ENCODE data around the gene INSIG1. TPM values are rescaled to one million over a fixed set of nuclear protein-coding genes. Genes with fewer than 3 reads are reported as not detected.

INSIG1 gene
- total and polyA plus RNA-seq, 2 donors (not counting 3 experiments of a cell fraction or from before 2014, with no cell fraction given) = 79.3 to 102 TPM

DNA sequence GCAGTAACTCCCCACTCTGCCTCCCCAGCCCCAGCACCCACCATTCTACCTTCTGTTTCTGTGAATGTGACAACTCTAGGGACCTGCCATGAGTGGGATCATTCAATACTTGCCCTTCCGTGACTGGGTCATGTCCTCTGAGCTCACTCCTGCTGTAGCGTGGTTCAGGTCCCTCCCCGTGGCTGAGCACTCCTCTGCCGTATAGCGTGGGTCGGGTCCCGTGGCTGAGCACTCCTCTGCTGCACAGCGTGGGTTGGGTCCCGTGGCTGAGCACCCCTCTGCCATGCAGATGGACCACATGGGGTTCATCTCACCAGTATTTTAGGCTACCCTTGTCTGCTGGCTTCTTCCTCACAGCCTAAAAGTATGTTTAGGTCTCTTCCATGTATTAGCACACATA, 43.0 kb downstream of the INSIG1 start:
- Histone ChIP-seq H2AFZ (ENCODE audit: low read depth, low read length) (no peak overlapping the region), H3K9me3 (replicated peaks; ENCODE audit: control insufficient read depth, insufficient read depth, low read length) (no peaks in the 10 kb centered on the region), H3K27me3 (ENCODE audit: control insufficient read depth in 2 of 2, insufficient read depth in 2 of 2, low read length in 2 of 2) (peaks cover 2 to 3% of the 10 kb centered on the region in 2 experiments), H3K4me2 (ENCODE audit: insufficient read depth, low read length) (no peak overlapping the region), H3K36me3 (ENCODE audit: control insufficient read depth in 2 of 2, extremely low read depth in 1 of 2, insufficient read depth in 2 of 2, low read length in 2 of 2) (no peaks in the 10 kb centered on the region), H4K20me1 (replicated peaks; ENCODE audit: control insufficient read depth, extremely low read depth, insufficient read depth, low read length) (no peaks in the 10 kb centered on the region), H3K4me1 (ENCODE audit: control insufficient read depth, extremely low read depth, insufficient read depth, low read length) (no peaks in the 10 kb centered on the region), H3K79me2 (ENCODE audit: control insufficient read depth, insufficient read depth, low read length) (no peaks in the 10 kb centered on the region), H3K9ac (replicated peaks; ENCODE audit: extremely low read depth, insufficient read depth, low read length) (no peak overlapping the region), H3K27ac (ENCODE audit: insufficient read depth, low read depth, low read length) (no peak overlapping the region), H3K4me3 (replicated peaks in 1 of 3; ENCODE audit: insufficient read depth in 1 of 3, low read depth in 1 of 3, low read length in 3 of 3) (no peak overlapping the region), H3K9me1 (replicated peaks; ENCODE audit: control insufficient read depth, extremely low read depth, insufficient read depth, low read length) (no peaks in the 10 kb centered on the region)
- intact Hi-C loops (cut with micrococcal nuclease) (no loop called here), dilution Hi-C loops (cut with MboI; ENCODE audit: extremely low pct_ligation_motif_present, low sequenced_read_pairs) (loop anchor here (25.0 kb wide), 1 partner anchor 153 kb away; no protein-coding TSS in a partner anchor)
- CTCF ChIA-PET = interaction anchor here (2.0 kb wide), 1 partner anchor 414 kb away, joined by 4 read pairs; no protein-coding TSS in a partner anchor
- DNase-seq (ENCODE audit: low read depth, low spot score) (no peak), FAIRE-seq (no peak)
- POLR2A ChIA-PET = no interaction called here
- no TSS peak for BruUV-seq (replicated peaks)
- no peak for TF ChIP-seq POLR2A (IDR thresholded peaks at IDR 0.05; ENCODE audit: low read depth, low read length)
- no peak for TF ChIP-seq EZH2 (IDR thresholded peaks at IDR 0.05; ENCODE audit: borderline replicate concordance, low read depth, low read length, severe bottlenecking)
- TF ChIP-seq GATA2 (IDR thresholded peaks at IDR 0.05; ENCODE audit: insufficient read depth, insufficient read length, low read depth, low read length) = no peak
- no peak for TF ChIP-seq MYC (IDR thresholded peaks at IDR 0.05; ENCODE audit: low read depth, low read length)
- TF ChIP-seq, protein P1, sequence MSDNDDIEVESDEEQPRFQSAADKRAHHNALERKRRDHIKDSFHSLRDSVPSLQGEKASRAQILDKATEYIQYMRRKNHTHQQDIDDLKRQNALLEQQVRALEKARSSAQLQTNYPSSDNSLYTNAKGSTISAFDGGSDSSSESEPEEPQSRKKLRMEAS (IDR thresholded peaks at IDR 0.05; ENCODE audit: insufficient read depth, insufficient read length) = no peak
- no peak for TF ChIP-seq FOS (IDR thresholded peaks at IDR 0.05; ENCODE audit: borderline replicate concordance, insufficient read depth, low read length)
- TF ChIP-seq, protein P2, sequence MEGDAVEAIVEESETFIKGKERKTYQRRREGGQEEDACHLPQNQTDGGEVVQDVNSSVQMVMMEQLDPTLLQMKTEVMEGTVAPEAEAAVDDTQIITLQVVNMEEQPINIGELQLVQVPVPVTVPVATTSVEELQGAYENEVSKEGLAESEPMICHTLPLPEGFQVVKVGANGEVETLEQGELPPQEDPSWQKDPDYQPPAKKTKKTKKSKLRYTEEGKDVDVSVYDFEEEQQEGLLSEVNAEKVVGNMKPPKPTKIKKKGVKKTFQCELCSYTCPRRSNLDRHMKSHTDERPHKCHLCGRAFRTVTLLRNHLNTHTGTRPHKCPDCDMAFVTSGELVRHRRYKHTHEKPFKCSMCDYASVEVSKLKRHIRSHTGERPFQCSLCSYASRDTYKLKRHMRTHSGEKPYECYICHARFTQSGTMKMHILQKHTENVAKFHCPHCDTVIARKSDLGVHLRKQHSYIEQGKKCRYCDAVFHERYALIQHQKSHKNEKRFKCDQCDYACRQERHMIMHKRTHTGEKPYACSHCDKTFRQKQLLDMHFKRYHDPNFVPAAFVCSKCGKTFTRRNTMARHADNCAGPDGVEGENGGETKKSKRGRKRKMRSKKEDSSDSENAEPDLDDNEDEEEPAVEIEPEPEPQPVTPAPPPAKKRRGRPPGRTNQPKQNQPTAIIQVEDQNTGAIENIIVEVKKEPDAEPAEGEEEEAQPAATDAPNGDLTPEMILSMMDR (IDR thresholded peaks at IDR 0.05; ENCODE audit: extremely low read depth in 1 of 2, insufficient read depth in 1 of 2, low read depth in 1 of 2, low read length in 2 of 2) = no peak
- no peak for TF ChIP-seq JUN (IDR thresholded peaks at IDR 0.05; ENCODE audit: borderline replicate concordance, insufficient read depth, insufficient read length, low read depth)
- TF ChIP-seq POLR2AphosphoS5 (IDR thresholded peaks at IDR 0.05; ENCODE audit: insufficient read depth, low read depth, low read length) = no peak
